GM21737 (cell line): Measurements from ENCODE around the gene HEATR5A.
"Not testable (repeated sequence)": the region's sequence is repeated elsewhere in the genome, so short reads cannot be mapped to it uniquely, and the experiment has no call there.

Experiments
- ATAC-seq: cut with Tn5 transposase; IDR thresholded peaks from one replicate; pipeline ENCODE4 v1.9.1; 2021; ENCODE audit warnings: mild to moderate bottlenecking, moderate library complexity; ENCODE audit not compliant: unreplicated experiment

Gene HEATR5A

GRCh38 chr14:31261859-31262731 is 158.3 kb downstream of the HEATR5A start:
- no peak for ATAC-seq

GRCh38 chr14:31261523-31261858 is 158.9 kb downstream of the HEATR5A start:
- ATAC-seq, result no peak

- ATAC-seq, result not testable (repeated sequence)
Measured at GRCh38 chr14:31259040-31259435, 161.3 kb downstream of the HEATR5A start.

GRCh38 chr14:31258427-31259039 is 161.8 kb downstream of the HEATR5A start:
- ATAC-seq, result no peak

- not testable (repeated sequence) for ATAC-seq
Measured at GRCh38 chr14:31257554-31258426, 162.6 kb downstream of the HEATR5A start.

GRCh38 chr14:31257244-31257553 is 163.2 kb downstream of the HEATR5A start:
- no peak for ATAC-seq

GRCh38 chr14:31256534-31257243 is 163.7 kb downstream of the HEATR5A start:
- no peak for ATAC-seq

GRCh38 chr14:31255918-31256317 is 164.4 kb downstream of the HEATR5A start:
- ATAC-seq, result not testable (repeated sequence)

GRCh38 chr14:31255286-31255685 is 165.1 kb downstream of the HEATR5A start:
- ATAC-seq, result no peak

- no peak for ATAC-seq
Measured at GRCh38 chr14:31253746-31254471, 166.4 kb downstream of the HEATR5A start.

- no peak for ATAC-seq
Measured at GRCh38 chr14:31252865-31253264, 167.5 kb downstream of the HEATR5A start.

- ATAC-seq, result no peak
Measured at GRCh38 chr14:31251028-31251958, 169.1 kb downstream of the HEATR5A start.

- ATAC-seq, result no peak
Measured at GRCh38 chr14:31244626-31245025, 175.7 kb downstream of the HEATR5A start.

- ATAC-seq, result no peak
Measured at GRCh38 chr14:31243860-31244259, 176.5 kb downstream of the HEATR5A start.

- not testable (repeated sequence) for ATAC-seq
Measured at GRCh38 chr14:31242161-31242940, 178.0 kb downstream of the HEATR5A start.
